Heart left ventricle (tissue), 13 donors: ENCODE data around the gene OGDH.
A peak's percentile ranks its signal among the peaks of the same experiment; 100 is the strongest.

Source experiments
- POLR2A ChIP-seq, 2 donors: fragments of 450-650 bp; IDR thresholded peaks; one replicate each; pipeline ENCODE4 v1.6.1; 2017; ENCODE audit warnings: antibody characterized with exemption in 2 of 2, mild to moderate bottlenecking in 2 of 2, moderate library complexity in 2 of 2
- TF ChIP-seq, protein P1 (sequence below), 12 donors: fragments of 200-600 bp; sonication (generic) in 4 of 12; IDR thresholded peaks; one replicate each; pipeline versions ENCODE4 v1.5.0 to v1.8.0; 2018 to 2022; ENCODE audit warnings: antibody characterized with exemption in 12 of 12, mild to moderate bottlenecking in 5 of 12
- donor health status: ischemic (EF 13 %, LVEDD 7.1; RV severe dilation, severe dysfunction).
- donor health status: DM: no; HTN: yes; CAD: no.
- donor health status: DM: no; HTN: no; CAD: no.
- donor health status: ischemic (EF 25% LVEDD 6.9; RV normal size, moderate dysfunction).
- donor health status: ischemic (EF 25% LVEDD 5.7; RV mildly dilated, moderate dysfunction).
- donor health status: ischemic (EF 35%, LVEDD 5.7; RV mildly dilated, moderate dysfunction).
- donor health status: nonischemic (EF 11% LVEDD 7.7; RV severe dilation, severe dysfunction).
- donor health status: DM: yes; HTN: yes; CAD: no.
- donor health status: PGD.
- donor health status: ischemic (EF 29% LVEDD 5.4; RV normal size, mild dysfunction).
- donor health status: nonischemic (EF 23%, LVEDD 6.1; RV moderate dilation, normal function).

GRCh38 chr7:44606341-44607140, at the start of gene OGDH:
- TF ChIP-seq, protein P1, sequence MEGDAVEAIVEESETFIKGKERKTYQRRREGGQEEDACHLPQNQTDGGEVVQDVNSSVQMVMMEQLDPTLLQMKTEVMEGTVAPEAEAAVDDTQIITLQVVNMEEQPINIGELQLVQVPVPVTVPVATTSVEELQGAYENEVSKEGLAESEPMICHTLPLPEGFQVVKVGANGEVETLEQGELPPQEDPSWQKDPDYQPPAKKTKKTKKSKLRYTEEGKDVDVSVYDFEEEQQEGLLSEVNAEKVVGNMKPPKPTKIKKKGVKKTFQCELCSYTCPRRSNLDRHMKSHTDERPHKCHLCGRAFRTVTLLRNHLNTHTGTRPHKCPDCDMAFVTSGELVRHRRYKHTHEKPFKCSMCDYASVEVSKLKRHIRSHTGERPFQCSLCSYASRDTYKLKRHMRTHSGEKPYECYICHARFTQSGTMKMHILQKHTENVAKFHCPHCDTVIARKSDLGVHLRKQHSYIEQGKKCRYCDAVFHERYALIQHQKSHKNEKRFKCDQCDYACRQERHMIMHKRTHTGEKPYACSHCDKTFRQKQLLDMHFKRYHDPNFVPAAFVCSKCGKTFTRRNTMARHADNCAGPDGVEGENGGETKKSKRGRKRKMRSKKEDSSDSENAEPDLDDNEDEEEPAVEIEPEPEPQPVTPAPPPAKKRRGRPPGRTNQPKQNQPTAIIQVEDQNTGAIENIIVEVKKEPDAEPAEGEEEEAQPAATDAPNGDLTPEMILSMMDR (IDR thresholded peaks at IDR 0.05), result no peak
- TF ChIP-seq POLR2A (IDR thresholded peaks at IDR 0.05), result peak; percentile 85 to 96
